NCI-H345 (cell line): ENCODE results near the gene COG6.

Experiments used
- DNase-seq: peaks from one replicate; lab custom pipeline; 2025; lab: John Stamatoyannopoulos, UW

COG6 gene

GRCh38 chr13:39682310-39682709 lies 26.8 kb downstream of the COG6 start:
- DNase-seq = no peak

DNA sequence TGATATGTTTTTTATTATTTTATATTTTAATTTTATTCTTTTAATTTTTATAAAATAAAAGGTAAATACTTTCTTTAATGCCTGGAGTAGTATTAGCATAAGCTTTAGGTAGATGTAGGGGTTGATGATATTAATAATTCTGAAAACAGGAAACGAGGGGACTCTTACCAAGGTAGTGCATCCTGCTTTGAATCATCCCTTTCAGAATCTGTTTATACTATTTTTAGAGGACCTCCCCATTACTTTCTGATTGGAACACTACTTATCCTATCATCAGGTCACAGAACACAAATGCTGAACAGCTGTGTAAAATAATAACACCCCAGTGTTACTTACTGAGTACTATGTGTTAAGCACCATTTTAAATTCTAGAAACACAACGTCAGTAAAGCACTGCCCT lies 27.3 kb downstream of the COG6 start:
- DNase-seq = no peak

- DNase-seq = peak; percentile 8
Observed at GRCh38 chr13:39684531-39685137, 29.2 kb downstream of the COG6 start.

- DNase-seq = no peak
Observed at GRCh38 chr13:39685652-39686051, 30.2 kb downstream of the COG6 start.

GRCh38 chr13:39688278-39688677 lies 32.8 kb downstream of the COG6 start:
- no peak for DNase-seq

- DNase-seq = no peak
Observed at GRCh38 chr13:39688699-39689405, 33.4 kb downstream of the COG6 start.

DNA sequence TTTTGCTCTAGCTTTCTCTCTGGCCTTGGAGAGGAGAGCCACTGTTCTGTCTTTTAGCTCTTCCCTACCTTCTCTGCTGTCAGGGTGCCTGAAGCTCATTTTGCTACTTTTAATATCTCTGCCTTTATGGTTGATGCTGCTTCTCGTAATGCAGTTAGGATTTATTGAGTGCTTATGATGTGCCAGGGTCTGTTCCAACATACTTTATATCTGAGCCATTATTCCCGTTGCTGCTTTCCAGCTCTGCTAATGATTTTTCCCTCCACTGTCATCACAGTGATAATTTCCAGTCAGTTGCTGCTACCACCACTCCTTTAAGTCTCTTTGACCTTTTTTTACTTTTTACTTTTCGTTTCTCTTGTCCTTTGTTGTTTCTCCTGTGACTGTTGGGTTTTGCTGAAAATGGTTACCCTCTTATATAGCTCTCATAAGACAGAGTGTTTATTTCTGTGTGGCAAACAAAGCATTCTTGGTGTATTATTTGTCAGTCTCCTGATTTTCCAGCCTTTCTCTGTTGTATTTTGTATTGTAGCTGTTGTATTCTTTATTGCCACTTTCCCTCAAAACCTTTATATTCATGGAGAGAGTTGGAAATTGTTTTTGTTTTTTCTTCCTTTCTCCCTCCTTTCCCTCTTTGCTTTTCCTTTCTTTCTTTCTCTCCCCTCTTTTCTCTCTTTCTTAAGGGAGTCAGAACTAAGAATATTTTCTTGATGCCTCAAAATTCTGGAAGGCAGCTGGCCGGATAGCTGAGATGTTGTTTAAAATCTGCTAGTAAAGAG lies 37.4 kb downstream of the COG6 start:
- DNase-seq = no peak

- DNase-seq = no peak
Observed at GRCh38 chr13:39699274-39699673, 43.8 kb downstream of the COG6 start.

- DNase-seq = no peak
Observed at GRCh38 chr13:39712626-39713025, 57.2 kb downstream of the COG6 start.

GRCh38 chr13:39729156-39729555 lies 73.7 kb downstream of the COG6 start:
- no peak for DNase-seq

DNA sequence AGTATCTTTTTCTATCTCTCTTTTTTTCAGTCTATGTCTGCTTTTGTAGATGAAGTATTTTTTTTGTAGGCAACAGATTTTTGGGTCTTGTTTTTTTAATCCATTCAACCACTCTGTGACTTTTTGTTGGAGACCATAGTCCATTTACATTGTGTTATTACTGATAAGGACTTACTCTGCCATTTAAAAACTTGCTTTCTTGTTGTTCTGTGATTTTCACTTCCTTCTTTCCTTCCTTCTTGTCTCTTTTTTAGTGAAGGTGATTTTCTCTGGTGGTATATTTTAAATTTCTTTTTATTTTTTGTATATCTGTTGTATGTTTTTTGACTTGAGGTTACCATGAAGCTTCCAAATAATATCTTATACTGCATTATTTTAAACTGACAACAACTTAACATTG lies 79.5 kb downstream of the COG6 start:
- DNase-seq = no peak

GRCh38 chr13:39737047-39737446 lies 81.6 kb downstream of the COG6 start:
- no peak for DNase-seq

DNA sequence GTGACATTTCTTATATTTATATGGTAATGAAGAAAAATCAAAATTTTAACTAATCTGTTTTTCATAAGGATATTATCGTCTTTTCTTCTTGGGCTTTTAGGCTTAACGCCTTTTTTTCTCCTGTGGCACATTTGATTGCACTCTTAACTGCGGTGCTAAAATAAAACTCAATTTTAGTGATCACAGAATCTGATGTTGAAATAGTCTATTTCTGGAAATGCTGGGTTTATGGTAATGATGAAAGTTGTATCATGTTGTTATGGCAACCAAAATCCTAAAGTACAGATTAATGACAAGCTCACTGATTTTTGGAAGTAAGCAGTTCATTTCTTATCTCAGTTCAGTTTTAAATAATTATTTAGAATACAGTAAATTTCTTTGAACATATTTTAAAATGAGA lies 85.3 kb downstream of the COG6 start:
- DNase-seq = no peak

- no peak for DNase-seq
Observed at GRCh38 chr13:39748961-39749360, 93.5 kb downstream of the COG6 start.

DNA sequence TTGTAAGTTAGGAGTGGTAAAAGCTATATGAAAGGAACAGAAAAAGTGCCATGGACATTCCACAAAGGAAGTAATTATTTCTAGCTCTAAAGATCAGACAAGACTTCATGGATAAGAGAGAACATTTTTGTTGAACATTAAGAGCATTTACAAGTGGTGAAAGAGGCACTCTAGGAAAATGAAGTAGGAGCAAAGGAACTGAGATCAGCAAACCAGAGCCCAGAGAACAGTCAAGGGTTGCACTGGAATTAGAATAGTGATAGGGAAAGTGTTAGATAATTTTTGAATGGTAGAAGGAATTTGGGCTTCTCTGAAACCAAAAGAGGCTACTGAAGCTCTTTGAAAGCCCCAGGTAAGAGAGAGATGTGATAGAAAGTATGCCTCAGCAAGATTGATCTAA lies 94.1 kb downstream of the COG6 start:
- no peak for DNase-seq

DNA sequence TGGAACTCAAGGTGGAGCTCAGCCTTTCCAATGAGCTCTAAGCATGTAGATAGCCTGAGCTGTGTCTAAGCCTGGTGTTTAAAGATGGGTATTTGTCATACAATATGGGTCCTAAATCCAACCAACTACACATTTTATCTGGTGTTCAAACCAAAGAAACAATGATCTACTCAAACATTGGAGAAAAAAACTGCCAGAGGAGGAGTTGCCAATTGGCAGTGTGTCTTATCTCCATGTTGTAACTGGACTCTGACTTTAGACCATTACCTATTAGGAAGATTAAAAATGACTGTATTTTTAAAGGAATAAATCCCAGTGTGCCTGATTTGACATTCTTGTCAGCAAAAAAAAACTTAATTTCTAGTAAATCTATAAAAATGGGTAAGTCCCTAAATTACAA lies 96.3 kb downstream of the COG6 start:
- DNase-seq = no peak

GRCh38 chr13:39760521-39760920 lies 105.1 kb downstream of the COG6 start:
- DNase-seq = no peak

DNA sequence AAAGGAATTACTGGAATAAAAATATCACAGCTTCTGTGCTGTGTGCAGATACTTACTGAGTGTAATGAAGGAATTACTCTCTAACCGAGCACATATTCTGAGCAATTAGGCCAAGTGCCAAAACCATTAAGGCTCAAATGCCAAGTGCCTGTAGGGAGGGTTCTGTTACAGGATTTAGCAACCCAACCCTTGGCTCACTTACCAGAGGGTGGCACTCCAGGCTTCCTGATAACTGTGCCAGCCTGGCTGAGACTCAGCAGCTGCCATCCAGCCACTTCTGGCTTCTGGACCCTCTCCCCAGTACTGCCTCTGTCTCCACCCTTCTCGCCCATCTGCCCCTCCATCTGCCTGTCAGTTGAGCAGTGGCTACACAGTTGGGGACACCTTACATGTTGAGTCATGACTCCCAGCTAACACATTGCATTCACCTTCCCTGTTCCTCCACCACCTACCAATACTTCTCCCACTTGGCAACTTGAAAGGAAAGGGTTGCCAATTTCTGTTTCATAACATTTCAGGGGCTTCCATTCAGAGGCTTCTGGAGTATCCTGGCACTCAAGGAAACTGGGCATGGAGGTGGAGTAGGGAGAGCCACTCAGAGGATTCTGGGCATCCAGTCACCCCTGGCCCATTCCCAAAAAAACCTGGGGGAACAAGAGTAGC lies 110.5 kb downstream of the COG6 start:
- DNase-seq = peak; percentile 71

GRCh38 chr13:39766464-39767158 lies 111.1 kb downstream of the COG6 start:
- DNase-seq = no peak

GRCh38 chr13:39767791-39768517 lies 112.5 kb downstream of the COG6 start:
- peak; percentile 72 for DNase-seq

- DNase-seq = no peak
Observed at GRCh38 chr13:39768962-39769361, 113.5 kb downstream of the COG6 start.
